ENCODE data around the gene SLC10A7.

DNA sequence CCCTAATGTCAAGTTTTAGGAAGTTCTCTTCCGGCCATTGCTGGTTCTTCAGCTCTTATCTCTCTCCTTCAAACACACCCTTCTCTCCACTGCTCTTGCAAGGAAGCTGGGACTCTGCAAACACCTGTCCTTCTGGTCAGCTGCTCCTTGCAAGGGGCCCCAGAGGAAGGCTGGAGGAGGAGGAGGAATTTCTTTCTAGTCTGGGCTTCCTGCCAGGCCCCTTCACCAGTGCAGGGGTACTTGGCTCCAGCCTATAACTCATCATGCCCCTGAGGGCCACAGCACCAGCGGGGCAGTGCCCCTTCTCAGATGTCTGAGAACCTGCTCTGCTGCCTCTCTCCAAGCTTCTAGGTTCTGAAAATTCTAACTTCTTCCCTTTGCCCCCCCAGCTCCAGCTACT lies 260.7 kb downstream of the SLC10A7 start:
- TF ChIP-seq, protein P1, sequence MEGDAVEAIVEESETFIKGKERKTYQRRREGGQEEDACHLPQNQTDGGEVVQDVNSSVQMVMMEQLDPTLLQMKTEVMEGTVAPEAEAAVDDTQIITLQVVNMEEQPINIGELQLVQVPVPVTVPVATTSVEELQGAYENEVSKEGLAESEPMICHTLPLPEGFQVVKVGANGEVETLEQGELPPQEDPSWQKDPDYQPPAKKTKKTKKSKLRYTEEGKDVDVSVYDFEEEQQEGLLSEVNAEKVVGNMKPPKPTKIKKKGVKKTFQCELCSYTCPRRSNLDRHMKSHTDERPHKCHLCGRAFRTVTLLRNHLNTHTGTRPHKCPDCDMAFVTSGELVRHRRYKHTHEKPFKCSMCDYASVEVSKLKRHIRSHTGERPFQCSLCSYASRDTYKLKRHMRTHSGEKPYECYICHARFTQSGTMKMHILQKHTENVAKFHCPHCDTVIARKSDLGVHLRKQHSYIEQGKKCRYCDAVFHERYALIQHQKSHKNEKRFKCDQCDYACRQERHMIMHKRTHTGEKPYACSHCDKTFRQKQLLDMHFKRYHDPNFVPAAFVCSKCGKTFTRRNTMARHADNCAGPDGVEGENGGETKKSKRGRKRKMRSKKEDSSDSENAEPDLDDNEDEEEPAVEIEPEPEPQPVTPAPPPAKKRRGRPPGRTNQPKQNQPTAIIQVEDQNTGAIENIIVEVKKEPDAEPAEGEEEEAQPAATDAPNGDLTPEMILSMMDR (IDR thresholded peaks at IDR 0.05; ENCODE audit: insufficient read depth, low read depth, low read length) = no peak
- no peak for TF ChIP-seq EZH2 (IDR thresholded peaks at IDR 0.05; ENCODE audit: insufficient read depth, low read length)
